Measurements from ENCODE around the gene ACACA.

DNA sequence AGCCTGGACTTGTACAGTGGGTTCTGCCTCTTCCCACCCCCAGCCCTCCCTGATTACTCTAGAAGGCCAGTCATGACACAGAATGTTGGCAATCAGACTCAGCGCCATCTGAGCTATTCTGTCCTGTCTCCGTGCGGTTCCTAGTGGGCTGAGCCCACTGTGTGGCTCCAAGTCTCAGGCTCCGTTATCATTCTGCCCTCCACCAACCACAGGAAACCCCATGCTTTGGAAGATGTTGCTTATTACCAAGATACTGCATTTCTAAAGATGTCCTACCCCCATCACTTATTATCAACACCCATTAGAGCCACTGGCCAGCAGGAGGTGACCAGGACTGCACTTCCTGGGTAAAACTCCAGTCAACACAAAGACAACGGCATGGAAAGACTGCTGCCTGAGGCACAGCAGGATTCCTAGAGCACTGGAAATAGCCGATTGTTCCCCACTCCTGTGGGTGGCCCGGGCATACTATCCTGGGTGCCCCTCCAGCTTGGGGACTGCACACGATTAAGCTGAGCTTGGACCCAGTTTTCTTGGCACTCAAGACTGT is 324.2 kb downstream of the ACACA start:
- TF ChIP-seq, protein P1, sequence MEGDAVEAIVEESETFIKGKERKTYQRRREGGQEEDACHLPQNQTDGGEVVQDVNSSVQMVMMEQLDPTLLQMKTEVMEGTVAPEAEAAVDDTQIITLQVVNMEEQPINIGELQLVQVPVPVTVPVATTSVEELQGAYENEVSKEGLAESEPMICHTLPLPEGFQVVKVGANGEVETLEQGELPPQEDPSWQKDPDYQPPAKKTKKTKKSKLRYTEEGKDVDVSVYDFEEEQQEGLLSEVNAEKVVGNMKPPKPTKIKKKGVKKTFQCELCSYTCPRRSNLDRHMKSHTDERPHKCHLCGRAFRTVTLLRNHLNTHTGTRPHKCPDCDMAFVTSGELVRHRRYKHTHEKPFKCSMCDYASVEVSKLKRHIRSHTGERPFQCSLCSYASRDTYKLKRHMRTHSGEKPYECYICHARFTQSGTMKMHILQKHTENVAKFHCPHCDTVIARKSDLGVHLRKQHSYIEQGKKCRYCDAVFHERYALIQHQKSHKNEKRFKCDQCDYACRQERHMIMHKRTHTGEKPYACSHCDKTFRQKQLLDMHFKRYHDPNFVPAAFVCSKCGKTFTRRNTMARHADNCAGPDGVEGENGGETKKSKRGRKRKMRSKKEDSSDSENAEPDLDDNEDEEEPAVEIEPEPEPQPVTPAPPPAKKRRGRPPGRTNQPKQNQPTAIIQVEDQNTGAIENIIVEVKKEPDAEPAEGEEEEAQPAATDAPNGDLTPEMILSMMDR (conservative IDR thresholded peaks at IDR 0.05; ENCODE audit: low read depth in 2 of 2) = peak in 1 of 2 experiments; percentile 15; a peak in 2 of 4 replicates
- no peak for TF ChIP-seq REST (IDR thresholded peaks at IDR 0.05; ENCODE audit: unreplicated experiment)
- TF ChIP-seq POLR2AphosphoS5 (IDR thresholded peaks at IDR 0.05; ENCODE audit: low read depth) = no peak

Measured in GM23338 (cell line).